PFSK-1 (cell line): ENCODE results near the gene OR2AE1.

Experiments
- FOXP2 ChIP-seq: optimal IDR thresholded peaks from 2 replicates; pipeline ENCODE3; 2011; ENCODE audit warnings: borderline replicate concordance, control low read depth, inconsistent platforms; ENCODE audit not compliant: insufficient read depth; ENCODE audit errors: extremely low read length, extremely low read depth
- POLR2AphosphoS5 ChIP-seq: IDR thresholded peaks from 2 replicates; pipeline ENCODE4 v1.6.1; 2012; ENCODE audit warnings: low read depth, mild to moderate bottlenecking, control low read depth, low read length, moderate library complexity
- SIN3A ChIP-seq: IDR thresholded peaks from 2 replicates; pipeline ENCODE4 v1.6.1; 2012; ENCODE audit warnings: mild to moderate bottlenecking, low read length, moderate library complexity, borderline replicate concordance; ENCODE audit not compliant: insufficient read depth
- TAF1 ChIP-seq: IDR thresholded peaks from 2 replicates; pipeline ENCODE4 v1.6.1; 2012; ENCODE audit warnings: low read length, control low read depth, borderline replicate concordance; ENCODE audit not compliant: insufficient read depth
- TF ChIP-seq, protein P1 (sequence below), 2 experiments: IDR thresholded peaks; 2 replicates each; pipeline versions ENCODE4 v1.6.1 to v1.8.0; 2011 to 2012; ENCODE audit warnings: low read depth in 2 of 2, low read length in 2 of 2, control low read depth in 1 of 2, inconsistent platforms in 1 of 2, mild to moderate bottlenecking in 1 of 2, moderate library complexity in 1 of 2; ENCODE audit not compliant: insufficient read depth in 1 of 2

The OR2AE1 gene

DNA sequence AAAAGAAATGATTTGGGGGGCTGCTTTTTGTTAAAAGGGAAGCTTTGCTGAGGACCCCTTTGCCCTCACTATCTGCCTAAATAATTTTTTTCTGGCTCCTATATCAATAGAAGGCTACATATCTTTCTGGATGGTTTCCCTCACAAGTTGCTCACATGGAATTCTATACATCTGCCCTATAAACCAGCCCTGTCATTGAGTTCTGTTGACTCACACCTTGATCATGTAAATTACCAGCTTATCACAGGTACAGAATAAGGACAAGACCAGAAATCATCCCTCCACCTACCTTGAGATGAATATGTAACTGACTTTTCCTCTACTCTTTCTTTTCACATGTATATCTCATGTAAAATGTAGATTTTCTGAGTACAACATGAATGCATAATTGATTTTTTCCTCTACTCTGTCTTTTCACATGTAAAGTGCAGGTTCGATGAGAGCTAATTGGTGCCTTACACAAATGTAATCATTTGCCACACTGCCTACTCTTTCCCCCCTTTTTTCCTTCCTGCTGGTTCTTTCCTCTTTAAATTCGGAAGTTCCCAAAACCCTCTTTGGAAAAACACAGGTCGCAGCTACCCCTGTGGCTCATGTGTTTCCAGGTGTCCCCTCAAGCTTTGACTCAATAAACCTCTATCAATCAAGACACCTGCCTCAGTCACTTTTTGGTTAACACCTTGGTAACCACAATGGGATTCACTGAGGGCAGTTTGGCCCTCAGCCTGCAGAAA lies 36.5 kb downstream of the OR2AE1 start:
- TF ChIP-seq POLR2AphosphoS5: no peak
- no peak for TF ChIP-seq TAF1

DNA sequence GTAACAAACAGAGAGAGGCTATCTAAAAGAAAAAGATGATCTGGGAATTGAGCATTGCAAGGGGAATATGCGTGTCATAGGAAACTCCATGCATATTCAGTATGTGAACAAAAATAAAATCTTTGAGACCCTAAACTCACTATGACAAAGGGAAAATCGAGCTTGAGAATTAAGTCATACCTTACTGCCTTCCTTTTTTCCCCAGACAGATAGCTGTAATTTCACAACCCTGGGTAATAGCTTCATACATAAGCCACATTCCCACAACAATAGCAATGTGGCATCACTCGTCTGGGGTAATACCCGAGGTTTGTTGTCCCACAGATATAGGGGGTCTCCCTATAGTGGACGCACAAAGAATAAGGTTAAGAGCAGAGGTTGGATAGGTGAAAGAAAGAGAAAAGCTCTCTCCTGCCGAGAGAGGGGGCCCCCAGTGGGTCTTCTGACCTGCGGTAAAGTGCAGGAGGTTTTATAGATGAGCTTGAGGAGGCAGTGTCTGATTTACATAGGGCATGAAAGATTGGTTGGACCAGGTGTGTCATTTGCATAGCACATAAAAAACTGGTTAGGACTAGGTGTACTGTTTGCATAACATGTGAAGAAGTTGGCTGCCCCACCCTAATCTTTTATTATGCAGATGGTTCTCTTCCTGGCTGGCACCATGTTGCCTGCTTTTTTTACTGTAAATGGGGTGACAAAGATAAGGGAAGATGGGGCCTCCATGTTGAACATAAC lies 37.4 kb downstream of the OR2AE1 start:
- TF ChIP-seq, protein P1, sequence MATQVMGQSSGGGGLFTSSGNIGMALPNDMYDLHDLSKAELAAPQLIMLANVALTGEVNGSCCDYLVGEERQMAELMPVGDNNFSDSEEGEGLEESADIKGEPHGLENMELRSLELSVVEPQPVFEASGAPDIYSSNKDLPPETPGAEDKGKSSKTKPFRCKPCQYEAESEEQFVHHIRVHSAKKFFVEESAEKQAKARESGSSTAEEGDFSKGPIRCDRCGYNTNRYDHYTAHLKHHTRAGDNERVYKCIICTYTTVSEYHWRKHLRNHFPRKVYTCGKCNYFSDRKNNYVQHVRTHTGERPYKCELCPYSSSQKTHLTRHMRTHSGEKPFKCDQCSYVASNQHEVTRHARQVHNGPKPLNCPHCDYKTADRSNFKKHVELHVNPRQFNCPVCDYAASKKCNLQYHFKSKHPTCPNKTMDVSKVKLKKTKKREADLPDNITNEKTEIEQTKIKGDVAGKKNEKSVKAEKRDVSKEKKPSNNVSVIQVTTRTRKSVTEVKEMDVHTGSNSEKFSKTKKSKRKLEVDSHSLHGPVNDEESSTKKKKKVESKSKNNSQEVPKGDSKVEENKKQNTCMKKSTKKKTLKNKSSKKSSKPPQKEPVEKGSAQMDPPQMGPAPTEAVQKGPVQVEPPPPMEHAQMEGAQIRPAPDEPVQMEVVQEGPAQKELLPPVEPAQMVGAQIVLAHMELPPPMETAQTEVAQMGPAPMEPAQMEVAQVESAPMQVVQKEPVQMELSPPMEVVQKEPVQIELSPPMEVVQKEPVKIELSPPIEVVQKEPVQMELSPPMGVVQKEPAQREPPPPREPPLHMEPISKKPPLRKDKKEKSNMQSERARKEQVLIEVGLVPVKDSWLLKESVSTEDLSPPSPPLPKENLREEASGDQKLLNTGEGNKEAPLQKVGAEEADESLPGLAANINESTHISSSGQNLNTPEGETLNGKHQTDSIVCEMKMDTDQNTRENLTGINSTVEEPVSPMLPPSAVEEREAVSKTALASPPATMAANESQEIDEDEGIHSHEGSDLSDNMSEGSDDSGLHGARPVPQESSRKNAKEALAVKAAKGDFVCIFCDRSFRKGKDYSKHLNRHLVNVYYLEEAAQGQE (IDR thresholded peaks at IDR 0.05; ENCODE audit: insufficient read depth in 1 of 2, low read depth in 2 of 2, low read length in 2 of 2): no peak
- TF ChIP-seq FOXP2: no peak
- no peak for TF ChIP-seq TAF1

DNA sequence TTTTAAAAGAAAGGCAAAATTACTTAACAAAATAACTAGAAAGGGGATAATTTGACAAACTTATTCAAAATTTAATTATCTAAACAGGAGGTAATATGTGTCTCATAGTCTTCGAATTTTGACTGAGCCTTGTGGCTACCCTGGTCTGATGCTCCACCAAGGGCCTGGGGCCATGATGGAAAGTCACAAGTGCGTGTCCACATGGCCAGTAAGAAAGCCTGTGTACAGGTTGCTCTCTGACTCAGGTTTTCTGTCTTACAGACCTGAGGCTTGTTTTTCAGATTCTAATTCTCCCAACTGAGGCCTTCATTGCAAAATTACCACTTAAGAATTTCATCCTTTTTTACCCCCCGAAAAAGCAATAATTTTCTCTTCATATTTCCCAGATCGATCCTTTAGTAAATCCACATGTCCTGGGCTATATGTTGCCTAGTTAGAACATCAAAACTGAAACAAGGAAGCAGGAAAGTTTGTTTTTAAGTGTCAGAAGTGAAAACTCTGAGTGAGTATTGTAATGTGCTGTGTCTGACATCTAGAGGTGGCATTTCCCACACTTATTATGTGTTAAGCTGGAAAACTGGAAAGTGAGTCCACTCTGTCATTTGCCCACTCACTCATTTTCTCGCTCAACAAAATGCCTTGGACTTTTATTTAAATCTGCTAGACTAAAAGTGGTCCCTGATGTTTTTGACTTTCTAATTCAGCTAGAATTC lies 39.0 kb downstream of the OR2AE1 start:
- TF ChIP-seq FOXP2 (no peak), POLR2AphosphoS5 (no peak), TAF1 (no peak), SIN3A (no peak)
- TF ChIP-seq, protein P1 (IDR thresholded peaks at IDR 0.05; ENCODE audit: insufficient read depth in 1 of 2, low read depth in 2 of 2, low read length in 2 of 2): no peak

DNA sequence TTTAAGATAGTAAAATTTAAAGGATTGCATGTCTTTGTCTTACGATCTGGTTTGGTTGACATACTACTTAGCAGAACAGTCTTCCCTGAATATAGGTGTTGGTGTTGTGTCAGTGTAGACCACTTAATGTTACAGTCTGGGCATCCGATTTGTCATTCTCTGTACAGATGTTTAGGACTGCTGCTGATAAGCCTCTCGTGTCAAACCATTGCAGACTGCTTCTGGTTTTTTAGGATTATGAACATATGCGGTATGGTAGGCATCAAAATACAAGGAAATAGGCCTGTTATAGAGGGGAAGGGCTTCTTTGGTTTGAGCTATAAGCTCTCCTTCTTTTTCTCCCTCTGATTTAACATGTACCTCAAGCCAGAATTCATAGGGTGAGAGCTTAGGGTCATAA lies 41.6 kb downstream of the OR2AE1 start:
- TF ChIP-seq FOXP2 (no peak), SIN3A (no peak), POLR2AphosphoS5 (no peak), TAF1 (no peak)
- TF ChIP-seq, protein P1 (IDR thresholded peaks at IDR 0.05; ENCODE audit: insufficient read depth in 1 of 2, low read depth in 2 of 2, low read length in 2 of 2): no peak

DNA sequence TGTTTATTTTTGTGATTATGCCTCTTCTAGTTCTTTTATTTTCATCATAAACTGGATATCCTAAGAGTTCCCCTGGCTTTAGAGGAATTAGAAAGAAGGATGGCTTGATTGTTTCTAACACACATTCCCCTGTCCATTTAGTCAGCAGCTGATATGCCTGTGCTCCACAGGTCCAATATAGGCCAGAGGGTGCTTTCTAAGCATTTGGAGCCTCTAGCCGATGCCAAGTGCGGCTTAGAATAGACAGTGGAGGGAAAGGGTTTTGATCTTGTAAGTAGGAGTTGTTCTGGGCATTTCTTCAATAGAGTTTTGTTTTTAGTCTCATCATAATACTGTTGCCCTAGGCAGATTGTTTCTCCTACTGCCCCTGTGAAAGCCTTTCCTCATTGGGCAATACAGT lies 42.5 kb downstream of the OR2AE1 start:
- TF ChIP-seq TAF1: no peak
- no peak for TF ChIP-seq SIN3A
- TF ChIP-seq, protein P1 (IDR thresholded peaks at IDR 0.05; ENCODE audit: insufficient read depth in 1 of 2, low read depth in 2 of 2, low read length in 2 of 2): no peak
- no peak for TF ChIP-seq FOXP2
- TF ChIP-seq POLR2AphosphoS5: no peak
